NCI-H82 treated with DMSO at 0.1 percent for 48 hours (cell line): ENCODE results near the gene CFAP20DC.
"Not testable (repeated sequence)": the region's sequence is repeated elsewhere in the genome, so short reads cannot be mapped to it uniquely, and the experiment has no call there.

Experiments
- DNase-seq: peaks from one replicate; lab custom pipeline; 2025; ENCODE audit not compliant: unreplicated experiment; lab: John Stamatoyannopoulos, UW

The CFAP20DC gene

DNA sequence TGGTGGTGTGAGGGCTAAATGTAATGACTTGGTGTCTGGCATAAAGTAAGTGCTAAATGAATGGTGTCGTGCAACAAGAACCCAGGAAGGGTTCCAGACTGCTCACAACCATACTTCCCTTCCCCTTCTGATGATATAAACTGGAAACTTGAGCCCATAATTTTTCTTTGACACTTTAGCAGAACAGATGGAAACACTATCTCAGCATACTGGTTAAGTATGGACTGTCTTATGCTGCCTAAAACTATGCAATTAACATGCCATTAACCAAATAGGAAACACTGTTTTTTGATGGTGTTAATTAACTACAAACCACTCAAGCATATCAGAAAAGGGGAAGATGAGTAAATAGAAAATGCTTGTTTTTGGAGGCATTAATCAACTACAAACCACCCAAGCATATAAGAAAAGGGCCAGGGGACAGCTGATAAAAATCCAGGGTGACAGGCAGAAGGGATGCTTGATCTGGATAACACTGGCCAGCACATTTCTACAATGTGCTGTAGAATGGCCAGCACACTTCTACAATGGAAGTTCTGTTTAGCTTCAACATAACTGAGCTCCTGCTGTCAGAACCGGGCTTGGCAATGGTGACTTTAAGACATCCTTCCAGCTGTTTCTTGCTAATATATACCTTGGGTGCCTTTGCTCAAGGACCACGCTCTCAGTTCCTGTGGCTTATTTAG is 297.8 kb downstream of the CFAP20DC start:
- DNase-seq: no peak

DNA sequence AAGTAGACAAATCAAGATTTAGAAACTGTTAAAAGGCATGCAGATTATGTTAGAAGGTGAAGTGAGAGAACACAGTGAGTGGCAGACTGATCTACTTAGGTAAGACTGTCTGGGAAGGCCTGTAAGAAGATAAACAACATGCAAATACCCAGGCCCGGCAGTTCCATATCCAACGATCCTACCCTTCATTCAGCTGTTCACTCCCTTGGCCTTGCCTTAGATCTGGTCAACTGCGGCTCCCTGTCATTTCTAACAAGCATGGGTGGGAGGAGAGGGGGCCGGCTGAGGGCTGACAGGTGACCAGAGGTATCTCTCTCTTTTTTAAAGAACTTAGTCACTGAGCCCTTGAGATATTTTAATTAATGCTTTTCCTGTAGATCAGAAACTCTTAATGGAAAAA is 298.6 kb downstream of the CFAP20DC start:
- no peak for DNase-seq

DNA sequence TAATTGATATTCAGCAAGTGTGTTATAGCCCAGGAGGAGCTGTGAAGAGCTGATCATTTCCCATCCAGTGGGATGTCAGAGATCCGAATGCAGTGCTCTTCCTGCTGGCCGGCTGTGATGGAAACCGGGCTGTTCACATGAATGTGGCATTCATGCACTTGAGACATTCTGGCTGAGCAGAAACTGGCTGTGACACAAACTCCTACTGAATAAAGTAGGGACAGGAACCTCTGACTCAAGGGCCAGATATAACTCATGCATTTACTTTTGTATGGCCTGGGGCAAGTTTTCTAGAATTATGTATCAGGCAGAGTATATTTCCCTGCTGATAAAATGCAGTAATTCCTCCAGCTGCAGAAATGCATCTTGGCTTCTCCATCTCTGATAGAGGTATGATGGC is 299.9 kb downstream of the CFAP20DC start:
- DNase-seq: no peak

DNA sequence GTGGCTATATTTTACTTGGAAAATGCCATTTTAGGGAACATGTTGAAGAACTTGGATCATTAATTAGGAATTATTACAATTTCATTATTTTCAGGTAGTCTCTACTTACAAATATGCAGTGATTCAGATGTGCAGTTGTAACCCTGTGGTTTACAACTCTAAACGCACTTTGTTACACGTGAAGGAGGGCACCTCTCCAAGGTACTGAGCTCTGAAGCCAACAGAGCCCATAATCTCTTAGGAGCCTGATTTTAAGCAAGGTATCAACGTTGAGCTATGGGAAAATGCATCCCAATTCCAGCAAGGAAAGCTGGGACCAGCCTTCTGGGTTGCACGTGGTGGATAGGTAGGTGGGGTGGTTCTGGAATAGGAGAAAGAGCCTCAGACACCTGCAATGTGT is 301.8 kb downstream of the CFAP20DC start:
- no peak for DNase-seq

DNA sequence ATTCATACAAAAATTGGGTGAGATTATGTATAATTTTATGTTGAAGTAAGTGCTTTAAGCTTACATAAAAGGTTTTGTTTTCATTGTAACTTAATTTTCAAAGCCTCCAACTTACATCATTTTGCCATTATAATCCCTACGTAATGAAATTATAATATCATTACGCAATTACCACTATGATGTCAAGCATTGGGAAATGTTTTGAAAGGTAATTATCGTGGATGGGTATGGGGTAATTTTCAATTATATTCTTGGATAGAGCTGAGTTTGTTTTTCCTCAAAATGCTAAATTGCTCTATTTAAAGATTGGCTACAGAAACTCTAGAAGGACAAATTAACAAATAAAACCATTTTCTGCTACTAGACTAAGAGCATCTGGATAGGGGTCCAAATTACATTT is 303.1 kb downstream of the CFAP20DC start:
- no peak for DNase-seq

DNA sequence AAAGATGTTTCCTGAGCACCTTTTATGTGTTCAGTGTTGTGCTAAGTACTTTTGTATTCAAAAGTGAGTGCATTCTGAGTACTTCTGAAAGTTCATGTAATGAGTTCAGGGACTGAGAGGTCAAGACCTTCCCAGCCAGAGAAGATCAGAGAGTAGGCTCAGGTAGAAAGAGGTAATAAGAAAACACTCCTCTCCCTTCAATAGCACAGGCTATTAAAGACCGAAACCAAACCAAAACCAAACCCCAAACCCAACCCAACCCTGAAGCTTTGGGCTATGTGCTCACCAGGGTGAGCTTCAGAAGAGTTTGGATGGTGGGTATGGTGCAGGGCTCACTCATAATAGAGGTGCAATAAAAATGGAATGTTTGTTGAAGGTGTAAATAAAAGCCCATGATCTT is 306.5 kb downstream of the CFAP20DC start:
- DNase-seq: no peak

DNA sequence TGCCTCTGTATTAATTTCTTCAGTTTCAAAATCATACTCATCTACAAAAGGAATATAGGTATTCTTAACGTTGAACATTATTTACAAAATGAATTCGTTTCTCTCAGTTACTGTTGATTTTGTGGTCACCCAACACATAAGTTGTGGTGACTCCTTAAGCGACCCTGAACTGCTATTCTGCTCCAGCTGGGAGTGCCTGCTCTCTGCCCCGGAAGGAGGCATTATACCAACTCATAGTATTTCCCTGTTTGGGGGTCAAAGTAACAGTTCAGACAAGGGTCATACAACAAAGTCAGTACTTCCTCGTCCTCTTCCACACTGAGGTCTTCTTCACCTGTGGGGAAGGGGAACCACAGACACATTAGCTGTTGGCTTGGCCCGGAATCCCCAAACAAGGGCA is 307.6 kb downstream of the CFAP20DC start:
- DNase-seq: no peak

DNA sequence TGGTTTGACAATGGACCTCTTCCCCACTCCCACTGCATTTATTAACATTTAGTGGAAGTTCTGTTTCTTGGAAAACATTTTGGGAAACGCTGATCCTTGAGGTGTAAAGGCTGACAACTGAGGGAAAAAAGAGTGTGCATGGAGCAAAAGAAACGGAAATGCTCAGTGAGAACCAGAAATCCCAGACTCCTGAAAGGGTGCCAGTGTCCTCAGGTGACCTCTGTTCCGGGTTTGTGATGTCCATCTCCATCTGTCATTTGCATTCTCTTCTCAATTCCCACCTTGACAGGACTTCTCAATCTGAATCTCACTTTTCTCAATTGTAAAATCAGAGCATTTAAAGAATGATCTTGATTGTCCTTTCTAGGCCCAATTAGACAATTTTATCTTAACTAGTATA is 312.2 kb downstream of the CFAP20DC start:
- DNase-seq: no peak

DNA sequence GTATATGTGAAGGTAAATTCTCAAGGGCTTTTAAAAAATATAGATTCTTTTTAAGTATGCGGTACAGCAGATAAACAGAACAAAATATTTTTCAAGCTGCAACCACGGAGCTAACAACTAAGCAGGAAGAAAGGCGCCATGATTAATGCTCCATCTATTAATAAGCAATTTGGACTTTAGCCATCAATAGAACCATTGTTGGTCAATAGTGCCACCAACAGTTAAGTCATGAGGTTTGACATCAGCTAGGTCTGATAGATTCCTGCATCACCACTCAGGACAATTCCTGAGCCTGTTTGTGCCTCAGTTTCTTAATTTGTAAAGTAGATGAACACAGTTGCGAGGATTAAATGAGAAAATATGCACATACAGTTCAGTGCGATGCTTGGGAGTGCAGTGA is 318.2 kb downstream of the CFAP20DC start:
- DNase-seq: no peak

DNA sequence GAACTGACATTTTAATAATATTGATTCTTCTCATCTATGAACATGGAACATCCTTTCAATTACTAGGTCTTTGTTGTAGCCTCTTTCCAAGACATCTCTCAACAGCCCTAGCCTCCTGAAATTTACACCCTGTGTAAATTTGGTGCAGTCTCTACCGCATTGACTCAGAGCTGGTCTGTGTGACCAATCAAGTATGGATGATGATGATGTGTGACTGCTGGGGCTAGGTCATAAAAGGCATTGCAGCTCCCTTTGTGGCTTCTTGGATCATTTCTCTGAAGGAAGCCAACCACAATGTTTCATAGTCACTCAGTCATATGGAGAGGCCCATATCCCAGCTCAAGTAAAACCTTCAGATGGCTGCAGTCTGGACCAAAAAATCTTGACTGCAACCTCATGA is 321.1 kb downstream of the CFAP20DC start:
- DNase-seq: no peak

DNA sequence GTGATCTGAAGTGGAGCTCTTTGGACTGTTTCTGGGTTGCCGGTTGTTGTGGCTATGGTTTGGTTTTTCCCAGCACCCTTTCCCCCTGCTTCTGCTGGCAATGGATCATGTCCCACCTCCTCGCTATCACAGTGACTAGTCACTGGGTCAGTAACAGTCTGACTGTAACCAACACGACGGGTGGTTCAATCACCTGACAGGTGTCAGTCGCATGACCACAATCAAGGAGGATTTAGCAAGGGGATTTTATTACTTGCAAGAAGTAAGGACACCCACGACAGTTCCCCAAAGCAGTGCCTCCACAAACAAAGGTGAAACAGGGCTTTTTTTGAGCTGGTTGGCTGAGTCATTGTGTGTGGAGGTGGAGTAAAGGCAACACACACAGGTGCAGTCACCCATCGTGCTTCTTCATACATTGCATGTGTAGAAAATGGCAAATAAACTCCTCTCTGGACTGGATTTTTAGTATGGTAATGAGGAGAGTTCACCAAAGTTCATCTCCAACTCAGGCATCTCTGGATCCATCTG is 324.4 kb downstream of the CFAP20DC start:
- DNase-seq: no peak

DNA sequence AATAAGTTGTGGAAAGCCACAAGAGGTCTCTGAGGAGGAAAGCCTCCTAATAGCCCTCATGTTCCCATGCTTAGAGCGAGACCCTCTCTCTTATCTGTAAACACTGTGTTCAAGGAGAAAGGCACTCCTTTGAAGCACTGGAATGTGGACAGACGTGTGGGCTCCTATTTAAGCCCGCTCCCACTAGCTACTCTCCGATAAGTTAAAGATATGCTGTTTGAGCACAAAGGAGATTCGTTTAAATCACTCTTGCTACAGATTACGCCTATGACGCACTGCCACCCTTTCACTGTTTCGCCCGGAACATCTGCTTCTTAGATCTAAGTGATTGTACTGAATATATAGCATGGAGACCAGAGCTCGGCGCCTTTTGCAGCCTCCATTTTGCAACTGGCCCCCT is 325.5 kb downstream of the CFAP20DC start:
- no peak for DNase-seq

DNA sequence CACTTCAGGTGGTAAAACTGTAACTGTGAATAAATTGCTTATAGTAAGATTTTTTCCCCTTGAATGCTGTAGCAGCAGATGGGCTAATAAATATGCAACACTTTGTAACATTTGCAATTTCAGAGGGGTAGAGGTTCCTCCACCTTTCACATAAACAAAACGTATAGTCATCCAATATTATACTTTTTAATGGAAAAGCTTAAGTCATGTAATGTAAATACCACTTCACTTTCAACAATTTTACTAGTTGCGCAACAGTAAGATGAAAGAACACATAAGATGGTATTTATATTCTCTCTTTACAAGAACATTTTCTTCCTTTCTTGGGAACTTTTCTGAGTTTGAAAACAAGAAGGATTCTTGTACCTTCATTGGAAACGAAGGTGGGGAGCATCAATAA is 326.7 kb downstream of the CFAP20DC start:
- no peak for DNase-seq

DNA sequence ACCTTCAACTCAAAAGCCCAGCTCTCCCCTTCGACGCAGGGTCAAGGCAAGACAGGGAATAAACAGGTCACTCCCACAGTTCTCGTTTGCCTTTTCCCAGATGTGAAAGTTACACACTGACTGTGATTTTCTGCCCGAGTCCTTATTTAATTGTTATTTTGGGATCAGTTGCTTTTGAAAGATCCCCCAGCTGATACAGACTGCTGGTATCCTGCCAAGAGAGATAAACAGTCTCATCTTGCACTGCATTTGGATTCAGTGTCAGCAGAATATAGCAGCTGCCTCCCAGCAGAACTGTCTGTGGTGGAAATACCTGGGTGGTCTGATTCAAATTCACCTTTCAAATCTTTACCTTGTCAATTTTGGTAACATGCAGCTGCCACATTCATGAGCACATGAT is 327.3 kb downstream of the CFAP20DC start:
- no peak for DNase-seq

DNA sequence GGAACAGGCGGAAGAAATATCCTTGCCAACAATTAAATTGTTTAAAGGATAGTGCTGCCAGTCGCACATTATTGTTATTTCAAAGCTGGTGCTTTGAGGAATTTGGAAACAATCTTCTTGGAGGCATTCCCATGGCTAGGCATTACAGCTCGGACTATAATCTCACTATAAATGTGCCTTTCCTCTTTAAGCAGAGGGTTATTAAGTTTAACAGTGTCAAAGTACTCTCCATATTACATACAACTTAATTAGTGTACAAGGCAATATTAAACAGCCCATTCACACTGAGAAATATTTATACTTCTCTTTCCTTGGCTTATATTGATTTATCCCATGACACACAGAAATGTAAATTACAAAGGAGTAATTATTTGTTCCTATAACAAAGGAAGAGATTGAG is 329.3 kb downstream of the CFAP20DC start:
- DNase-seq: no peak

DNA sequence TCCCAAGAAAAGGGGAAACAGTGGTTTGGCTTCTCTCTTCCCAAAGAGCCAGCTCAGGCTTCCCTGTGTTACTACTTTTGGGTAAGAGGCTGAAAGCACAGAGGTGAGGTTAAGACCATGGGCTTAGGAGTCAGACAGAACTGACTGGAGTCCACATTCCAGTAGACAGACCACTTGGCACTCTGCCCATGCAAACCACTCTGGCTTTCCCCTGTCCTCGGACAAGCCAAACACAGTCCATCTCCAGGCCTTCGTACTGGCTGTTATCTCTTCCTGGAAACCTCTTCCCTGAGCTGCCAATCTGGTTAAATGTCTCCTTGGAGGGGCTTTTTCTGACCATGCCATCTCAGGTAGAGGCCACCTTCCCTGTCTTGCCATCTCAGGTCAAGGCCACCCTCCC is 330.1 kb downstream of the CFAP20DC start:
- DNase-seq: no peak

DNA sequence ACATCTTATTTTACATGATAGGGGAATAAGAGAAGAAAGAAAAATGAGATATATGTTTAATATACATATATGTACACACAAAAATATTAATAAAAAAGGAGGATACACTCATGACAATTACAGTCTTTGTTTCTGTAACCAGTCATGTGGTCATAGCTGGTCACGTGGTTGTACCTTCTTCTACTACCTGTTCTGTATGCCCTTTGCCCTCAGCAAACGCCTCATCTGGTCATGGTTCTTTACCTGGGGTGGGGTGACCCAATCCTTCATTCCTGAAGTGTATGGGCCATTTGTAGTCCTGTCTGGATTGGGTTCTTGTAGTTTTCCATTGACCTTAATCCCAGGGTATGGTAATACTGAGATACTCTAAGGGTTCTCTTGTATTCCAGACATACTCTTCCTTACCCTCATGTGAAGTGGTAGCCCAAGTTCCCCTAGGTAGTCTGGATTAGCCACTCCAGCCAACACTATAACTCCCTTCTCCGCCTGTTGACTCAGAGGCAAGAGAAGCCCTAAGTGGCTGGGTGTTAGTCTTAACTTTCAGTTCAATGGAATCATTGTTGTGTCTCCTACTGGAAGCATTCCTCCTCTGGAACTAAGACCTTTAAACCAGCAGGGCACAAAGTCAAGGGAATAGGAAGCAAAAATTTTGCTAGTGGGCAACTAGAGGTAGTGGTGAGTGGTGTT is 336.0 kb downstream of the CFAP20DC start:
- DNase-seq: no peak

DNA sequence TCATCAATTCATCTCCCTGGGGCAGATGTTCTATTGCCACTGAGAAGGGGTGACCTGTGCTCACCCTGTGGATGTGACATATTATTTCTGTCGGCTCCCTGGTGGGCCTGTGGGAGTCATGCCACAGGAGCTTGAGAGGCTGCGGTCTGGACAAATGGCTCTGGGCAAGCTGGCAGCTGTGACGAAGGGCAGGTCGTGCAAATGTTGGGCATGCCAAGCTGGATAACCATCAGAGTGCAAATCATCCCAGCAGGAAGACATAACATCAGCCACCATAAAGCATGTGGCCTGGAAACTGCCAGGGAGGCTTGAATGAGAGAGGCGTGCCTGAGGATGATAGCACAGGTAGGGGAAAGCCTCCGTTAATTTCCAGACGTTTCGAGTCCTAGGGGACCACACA is 338.0 kb downstream of the CFAP20DC start:
- DNase-seq: no peak

DNA sequence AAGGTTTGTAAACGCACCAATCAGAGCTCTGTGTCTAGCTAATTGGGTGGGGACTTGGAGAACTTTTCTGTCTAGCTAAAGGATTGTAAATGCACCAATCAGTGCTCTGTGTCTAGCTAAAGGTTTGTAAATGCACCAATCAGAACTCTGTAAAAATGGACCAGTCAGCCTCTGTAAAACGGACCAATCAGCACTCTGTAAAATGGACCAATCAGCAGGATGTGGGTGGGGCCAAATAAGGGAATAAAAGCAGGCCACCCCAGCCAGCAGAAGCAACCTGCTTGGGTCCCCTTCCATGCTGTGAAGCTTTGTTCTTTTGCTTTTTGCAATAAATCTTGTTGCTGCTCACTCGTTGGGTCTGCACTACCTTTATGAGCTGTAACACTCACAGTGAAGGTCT is 340.8 kb downstream of the CFAP20DC start:
- DNase-seq: not testable (repeated sequence)

DNA sequence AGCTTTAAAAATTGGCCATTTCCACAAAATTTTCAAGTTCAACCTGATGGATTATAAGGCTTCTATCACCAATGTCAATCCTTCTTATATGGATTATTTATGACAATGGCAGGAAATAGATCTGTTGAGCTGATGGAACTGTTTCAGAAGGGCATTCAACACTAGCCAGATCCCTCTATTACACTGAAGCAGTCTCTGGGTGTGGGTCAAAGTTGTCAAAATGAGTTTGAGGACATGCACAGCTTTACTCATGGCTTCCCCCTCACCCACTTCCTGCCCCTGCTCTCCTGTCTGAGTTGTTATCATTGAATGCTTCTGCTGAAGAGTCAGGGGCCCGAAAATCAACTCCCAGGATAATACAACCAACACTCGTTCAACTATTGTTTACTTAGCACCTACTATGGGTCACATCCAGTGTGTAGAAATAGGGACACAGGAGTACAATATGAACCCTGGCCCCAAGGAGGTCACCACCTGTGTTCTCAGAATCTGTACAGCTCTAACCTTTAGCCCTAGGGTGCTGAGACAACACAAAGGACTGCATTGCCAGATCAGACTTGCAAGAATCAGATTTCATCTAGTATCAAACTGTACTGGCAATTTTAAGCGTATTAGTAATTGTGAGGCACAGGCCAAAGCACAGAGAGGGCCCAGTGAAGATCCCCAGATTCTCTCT is 341.6 kb downstream of the CFAP20DC start:
- DNase-seq: no peak

DNA sequence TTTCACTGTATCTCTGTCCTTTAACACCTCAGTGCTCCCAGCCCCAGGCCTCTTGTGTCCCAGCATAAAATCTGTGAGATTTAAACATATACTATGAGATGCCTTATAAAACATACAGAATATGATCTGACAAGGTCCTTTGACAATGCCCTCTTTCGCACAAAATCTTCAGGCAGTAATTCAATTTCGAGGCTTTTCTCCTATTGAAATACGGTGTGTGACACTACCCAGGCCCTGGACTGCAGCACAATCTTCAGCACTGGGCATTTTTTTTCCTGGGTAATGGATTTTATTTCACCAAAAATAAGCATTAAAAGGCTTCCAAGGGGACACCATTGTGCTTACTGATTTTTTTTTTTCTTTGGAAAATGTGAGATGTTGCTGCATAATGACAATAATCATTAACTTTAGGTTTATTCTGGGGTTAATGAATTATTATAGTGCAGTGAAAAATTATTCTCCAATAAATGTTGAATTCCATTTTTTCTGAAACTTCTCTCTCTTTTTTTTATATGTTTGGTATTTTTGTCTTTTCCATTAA is 342.4 kb downstream of the CFAP20DC start:
- no peak for DNase-seq
